Forelimb muscle (tissue), 1 donor: ENCODE results near the gene FAM199X. TPM values are rescaled to one million over a fixed set of nuclear protein-coding genes. Genes with fewer than 3 reads are reported as not detected.
"Not testable (repeated sequence)": the region's sequence is repeated elsewhere in the genome, so short reads cannot be mapped to it uniquely, and the experiment has no call there.

ENCODE experiments used
- DNase-seq: peaks from one replicate; pipeline ENCODE4 v3.0.0-alpha.2; 2013; ENCODE audit warnings: low read depth
- polyA plus RNA-seq: library from polyadenylated mRNA; unstranded; fragments of 120-200 nt; gene quantifications from one replicate; pipeline ENCODE4 v1.2.1, GENCODE V29; 2013; ENCODE audit not compliant: insufficient read length

Gene FAM199X
- polyA plus RNA-seq, 1 donor = 15.2 TPM

DNA sequence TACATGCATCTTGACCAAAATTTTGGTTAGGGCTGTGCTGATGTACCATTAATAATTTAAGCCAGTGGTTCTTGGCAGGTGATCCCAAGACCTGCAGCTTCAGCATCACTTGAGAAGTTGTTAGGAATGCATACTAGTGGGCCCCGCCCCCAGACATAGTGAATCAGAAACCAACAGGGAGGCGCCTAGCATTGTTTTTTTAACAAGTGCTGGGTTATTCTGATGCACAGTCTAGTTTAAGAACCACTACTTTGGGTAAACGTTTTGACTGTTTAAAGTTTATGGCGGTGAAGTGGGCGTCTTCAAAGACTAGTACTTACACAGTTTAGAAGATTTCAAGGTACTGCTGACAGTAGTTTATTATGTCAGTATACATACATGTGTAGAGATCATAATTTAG, 23.6 kb downstream of the FAM199X start:
- DNase-seq = no peak

DNA sequence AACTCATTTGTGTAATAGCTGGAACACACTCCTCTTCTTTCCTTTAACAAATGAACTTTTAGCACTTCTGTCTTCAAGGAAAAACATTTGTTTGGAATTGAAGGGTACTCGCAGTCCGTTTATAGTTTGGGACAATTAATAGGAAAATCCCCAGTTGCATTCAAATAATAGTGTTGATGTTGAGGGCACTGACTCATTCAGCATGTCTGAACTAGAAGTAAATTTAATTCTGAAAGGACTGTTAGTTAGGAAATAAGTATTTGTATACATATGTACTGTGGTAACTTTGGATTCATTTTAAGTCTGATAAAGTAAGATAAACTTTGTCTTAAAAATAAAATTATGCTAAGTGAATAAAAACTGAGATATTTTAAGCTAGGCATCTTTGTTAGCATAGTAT, 27.2 kb downstream of the FAM199X start:
- DNase-seq = no peak

GRCh38 chrX:104195013-104195412, 28.8 kb downstream of the FAM199X start:
- no peak for DNase-seq

DNA sequence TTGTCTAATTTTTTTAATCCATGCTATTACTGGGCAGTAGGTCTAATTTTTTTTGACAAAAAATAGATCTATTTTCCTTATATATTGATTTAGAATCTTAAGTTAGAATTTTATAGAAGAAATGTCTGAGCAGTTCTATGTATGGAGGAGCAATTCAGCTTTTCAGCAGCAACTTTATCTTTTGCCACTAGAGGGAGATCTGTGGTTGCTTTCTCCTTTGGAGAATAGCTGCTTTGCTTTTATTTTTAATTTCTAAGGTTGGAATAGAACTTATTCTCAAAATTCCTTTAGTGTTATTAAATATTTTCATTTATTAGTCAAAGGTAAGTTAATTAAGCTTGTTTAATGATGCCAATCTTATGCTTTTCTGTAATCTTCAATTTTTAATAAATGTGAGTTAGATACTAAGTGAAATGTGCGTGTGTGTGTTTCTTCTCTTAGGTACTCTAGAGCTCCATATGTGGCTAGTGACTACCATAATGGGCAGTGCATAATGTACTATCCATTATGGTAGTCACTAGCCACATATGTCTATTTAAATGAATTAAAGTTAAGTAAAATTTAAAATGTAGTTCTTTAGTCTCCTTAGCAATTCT, 29.3 kb downstream of the FAM199X start:
- DNase-seq = peak; percentile 16

DNA sequence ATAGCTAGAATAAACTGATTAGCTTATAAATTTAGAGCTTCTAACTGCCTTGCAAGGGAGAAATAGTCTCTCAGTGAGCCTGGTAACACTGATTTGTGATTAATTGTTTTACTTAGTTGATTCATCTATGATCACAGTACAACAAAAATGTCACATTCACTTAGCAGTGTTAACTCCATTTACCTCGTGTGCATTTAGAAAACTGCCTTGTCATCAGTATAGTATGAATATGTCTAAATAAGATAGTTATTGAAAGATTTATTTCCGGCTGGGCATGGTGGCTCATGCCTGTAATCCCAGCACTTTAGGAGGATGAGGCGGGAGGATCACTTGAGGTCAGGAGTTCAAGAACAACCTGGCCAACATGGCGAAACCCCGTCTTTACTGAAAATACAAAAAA, 39.3 kb downstream of the FAM199X start:
- no peak for DNase-seq

DNA sequence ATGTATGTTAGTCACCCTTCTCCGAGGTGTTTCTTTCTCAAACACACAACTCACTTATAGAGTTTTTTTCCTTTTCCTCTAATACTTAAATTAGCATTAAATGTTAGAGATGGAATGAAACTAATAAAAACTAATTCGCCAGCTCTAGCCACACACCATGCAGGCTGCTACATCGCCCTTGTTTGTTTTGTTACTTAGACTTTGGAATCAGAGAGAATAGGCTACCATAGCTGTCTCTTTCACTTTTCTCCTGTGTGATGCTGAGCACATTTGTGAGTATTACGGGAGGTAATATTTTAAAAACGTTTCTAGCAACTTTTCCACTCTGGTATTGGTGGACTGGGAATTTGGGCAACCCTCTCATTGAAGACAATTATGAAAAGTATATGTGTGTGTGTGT, 44.9 kb downstream of the FAM199X start:
- DNase-seq = no peak

DNA sequence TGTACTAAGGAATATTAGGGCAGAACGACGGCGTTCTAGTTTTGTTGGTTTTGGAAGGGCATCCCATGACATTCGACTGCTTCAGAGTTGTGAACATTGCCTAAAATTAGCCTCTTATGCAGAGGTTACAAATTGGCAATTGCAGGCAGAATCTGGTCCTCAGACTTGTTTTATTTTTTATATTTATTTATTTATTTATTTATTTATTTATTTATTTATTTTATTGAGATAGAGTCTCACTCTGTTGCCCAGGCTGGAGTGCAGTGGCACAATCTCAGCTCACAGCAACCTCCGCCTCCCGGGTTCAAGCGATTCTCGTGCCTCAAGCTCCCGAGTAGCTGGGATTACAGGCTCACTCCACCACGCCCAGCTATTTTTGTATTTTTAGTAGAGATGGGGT, 63.8 kb downstream of the FAM199X start:
- DNase-seq = not testable (repeated sequence)

Other genes with a start within 250 kb of the FAM199X start
- gene TMSB15B, start 203.8 kb upstream of the FAM199X start, polyA plus RNA-seq = 8.9 TPM
- gene H2BW1, start 152.7 kb upstream of the FAM199X start, polyA plus RNA-seq = not detected
- gene H2BW2, start 126.5 kb upstream of the FAM199X start, polyA plus RNA-seq = 0.40 TPM
- 4.5 TPM for gene TMSB15C, start 90.2 kb upstream of the FAM199X start, polyA plus RNA-seq
- 2.5 TPM for gene ZCCHC18, start 53.9 kb upstream of the FAM199X start, polyA plus RNA-seq
- gene SLC25A53, start 9.4 kb upstream of the FAM199X start, polyA plus RNA-seq = 6.6 TPM
- not detected for gene ESX1, start 88.5 kb downstream of the FAM199X start, polyA plus RNA-seq